Measurements from ENCODE around the gene GFPT1.

- TF ChIP-seq POLR2A (IDR thresholded peaks at IDR 0.05) (no peak), CTCF (IDR thresholded peaks at IDR 0.05) (no peak)
These were observed 33.7 kb downstream of the GFPT1 start for GRCh38 chr2:69353360-69353759.

Data from ovary (tissue), 3 donors.